ENCODE results near the gene MZT2A. TPM values are rescaled to one million over a fixed set of nuclear protein-coding genes. Genes with fewer than 3 reads are reported as not detected.
"Not testable (repeated sequence)": the region's sequence is repeated elsewhere in the genome, so short reads cannot be mapped to it uniquely, and the experiment has no call there.

The MZT2A gene
- total RNA-seq, 1 experiment from 2014 or later, result 202 TPM

DNA sequence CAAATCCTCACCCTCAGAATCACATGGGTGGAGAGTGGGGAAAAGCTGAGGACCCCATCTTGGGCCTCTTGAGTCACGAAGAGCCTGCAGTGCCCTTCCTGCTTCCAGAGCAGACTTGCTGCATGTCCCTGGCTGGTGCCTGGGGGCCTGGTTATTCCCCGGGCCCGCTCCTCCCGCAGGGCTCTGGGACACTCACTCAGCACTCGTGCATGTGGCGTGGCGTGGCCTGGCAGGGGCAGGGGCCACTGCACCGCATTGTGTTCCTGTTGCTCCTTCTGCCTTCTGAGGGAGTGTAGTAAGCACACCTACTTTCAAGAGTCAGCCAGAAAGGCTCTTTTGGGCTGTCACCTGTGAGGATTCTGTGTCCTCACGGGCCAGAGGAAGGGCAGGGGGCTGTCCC lies 17.4 kb upstream of the MZT2A start:
- ChIA-PET CTCF (no interaction called here), POLR2A (ENCODE audit: unreplicated experiment) (no interaction called here)
- Histone ChIP-seq H3K4me3 (no peak overlapping the region), H3K4me1 (replicated peaks; ENCODE audit: insufficient read depth) (no peaks in the 10 kb centered on the region), H3K27me3 (ENCODE audit: insufficient read depth, low read depth) (no peaks in the 10 kb centered on the region), H4K20me1 (ENCODE audit: insufficient read depth) (no peaks in the 10 kb centered on the region), H3F3A (ENCODE audit: insufficient read depth, low read depth) (no peaks in the 10 kb centered on the region), H3K79me2 (ENCODE audit: low read depth) (no peaks in the 10 kb centered on the region), H3K9me3 (ENCODE audit: insufficient read depth, low read depth) (no peaks in the 10 kb centered on the region), H2AFZ (no peak overlapping the region), H3K4me2 (no peak overlapping the region), H3K36me3 (ENCODE audit: low read depth) (no peaks in the 10 kb centered on the region), H3K27ac (no peak overlapping the region), H3K9me2 (ENCODE audit: insufficient read depth) (no peaks in the 10 kb centered on the region)
- BruUV-seq (replicated peaks), result no TSS peak
- intact Hi-C loops (cut with micrococcal nuclease; ENCODE audit: unreplicated experiment), result no loop called here
- no peak for TF ChIP-seq EZH2 (IDR thresholded peaks at IDR 0.05; ENCODE audit: low read depth)
- TF ChIP-seq, protein P1, sequence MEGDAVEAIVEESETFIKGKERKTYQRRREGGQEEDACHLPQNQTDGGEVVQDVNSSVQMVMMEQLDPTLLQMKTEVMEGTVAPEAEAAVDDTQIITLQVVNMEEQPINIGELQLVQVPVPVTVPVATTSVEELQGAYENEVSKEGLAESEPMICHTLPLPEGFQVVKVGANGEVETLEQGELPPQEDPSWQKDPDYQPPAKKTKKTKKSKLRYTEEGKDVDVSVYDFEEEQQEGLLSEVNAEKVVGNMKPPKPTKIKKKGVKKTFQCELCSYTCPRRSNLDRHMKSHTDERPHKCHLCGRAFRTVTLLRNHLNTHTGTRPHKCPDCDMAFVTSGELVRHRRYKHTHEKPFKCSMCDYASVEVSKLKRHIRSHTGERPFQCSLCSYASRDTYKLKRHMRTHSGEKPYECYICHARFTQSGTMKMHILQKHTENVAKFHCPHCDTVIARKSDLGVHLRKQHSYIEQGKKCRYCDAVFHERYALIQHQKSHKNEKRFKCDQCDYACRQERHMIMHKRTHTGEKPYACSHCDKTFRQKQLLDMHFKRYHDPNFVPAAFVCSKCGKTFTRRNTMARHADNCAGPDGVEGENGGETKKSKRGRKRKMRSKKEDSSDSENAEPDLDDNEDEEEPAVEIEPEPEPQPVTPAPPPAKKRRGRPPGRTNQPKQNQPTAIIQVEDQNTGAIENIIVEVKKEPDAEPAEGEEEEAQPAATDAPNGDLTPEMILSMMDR (conservative IDR thresholded peaks at IDR 0.05), result no peak
- no peak for DNase-seq

DNA sequence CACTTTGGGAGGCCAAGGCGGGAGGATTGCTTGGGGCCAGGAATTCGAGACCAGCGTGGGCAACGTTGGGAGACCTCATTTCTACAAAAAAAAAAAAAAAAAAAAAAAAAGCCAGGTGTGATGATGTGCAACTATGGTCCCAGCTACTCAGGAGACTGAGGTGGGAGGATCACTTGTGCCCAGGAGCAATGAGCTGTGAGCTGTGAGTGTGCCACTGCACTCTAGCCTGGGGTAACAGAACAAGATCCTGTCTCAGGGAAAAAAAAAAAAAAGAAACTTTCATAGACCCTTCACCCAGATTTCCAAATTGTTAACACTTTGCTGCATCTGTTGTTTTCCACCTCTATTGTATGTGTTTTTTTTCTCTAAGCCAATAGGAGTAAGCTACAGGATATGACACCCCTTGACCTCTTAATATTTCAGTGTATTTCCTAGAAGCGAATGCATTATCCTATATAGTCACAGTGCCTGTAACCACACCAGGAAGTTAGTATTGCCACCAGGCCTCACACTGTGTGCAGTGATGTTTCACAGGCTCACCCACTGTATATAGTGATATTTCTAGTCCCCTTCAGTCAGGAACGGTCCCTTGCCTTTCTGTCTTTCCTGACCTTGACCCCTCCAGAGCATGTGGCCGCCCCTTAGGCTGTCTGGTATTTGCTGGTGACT lies 12.0 kb upstream of the MZT2A start:
- H3K4me3 ChIP-seq; H3K36me3 ChIP-seq (ENCODE audit: low read depth); DNase-seq; H3K79me2 ChIP-seq (ENCODE audit: low read depth); intact Hi-C loops (cut with micrococcal nuclease; ENCODE audit: unreplicated experiment); H4K20me1 ChIP-seq (ENCODE audit: insufficient read depth); H3K4me1 ChIP-seq (replicated peaks; ENCODE audit: insufficient read depth); H3K4me2 ChIP-seq; H3K27ac ChIP-seq; BruUV-seq (replicated peaks); H3K9me2 ChIP-seq (ENCODE audit: insufficient read depth); H3F3A ChIP-seq (ENCODE audit: insufficient read depth, low read depth); H3K27me3 ChIP-seq (ENCODE audit: insufficient read depth, low read depth); H2AFZ ChIP-seq; H3K9me3 ChIP-seq (ENCODE audit: insufficient read depth, low read depth); POLR2A ChIA-PET (ENCODE audit: unreplicated experiment); CTCF ChIA-PET: not testable (repeated sequence)

DNA sequence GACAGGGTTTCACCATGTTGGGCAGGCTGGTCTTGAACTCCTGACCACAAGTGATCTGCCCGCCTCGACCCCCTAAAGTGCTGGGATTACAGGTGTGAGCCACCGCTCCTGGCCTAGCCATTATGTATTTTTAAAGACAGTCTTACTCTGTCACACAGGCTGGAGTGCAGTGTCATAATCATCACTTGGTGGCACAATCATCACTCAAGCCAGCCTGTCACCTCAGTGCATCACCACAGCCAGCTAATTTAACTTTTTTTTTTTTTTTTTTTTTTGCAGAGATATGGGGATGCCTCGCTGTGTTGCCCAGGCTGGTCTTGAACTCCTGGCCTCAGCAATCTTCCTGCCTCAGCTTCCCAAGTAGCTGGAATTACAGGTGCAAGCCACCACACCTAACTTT lies 11.4 kb upstream of the MZT2A start:
- DNase-seq; H3K4me2 ChIP-seq; H3K9me3 ChIP-seq (ENCODE audit: insufficient read depth, low read depth); H3K27ac ChIP-seq; H3K79me2 ChIP-seq (ENCODE audit: low read depth); H3K36me3 ChIP-seq (ENCODE audit: low read depth); H3K27me3 ChIP-seq (ENCODE audit: insufficient read depth, low read depth); H3K4me1 ChIP-seq (replicated peaks; ENCODE audit: insufficient read depth); CTCF ChIA-PET; H3K9me2 ChIP-seq (ENCODE audit: insufficient read depth); intact Hi-C loops (cut with micrococcal nuclease; ENCODE audit: unreplicated experiment); H4K20me1 ChIP-seq (ENCODE audit: insufficient read depth); H3K4me3 ChIP-seq; H2AFZ ChIP-seq; POLR2A ChIA-PET (ENCODE audit: unreplicated experiment); BruUV-seq (replicated peaks); H3F3A ChIP-seq (ENCODE audit: insufficient read depth, low read depth): not testable (repeated sequence)

DNA sequence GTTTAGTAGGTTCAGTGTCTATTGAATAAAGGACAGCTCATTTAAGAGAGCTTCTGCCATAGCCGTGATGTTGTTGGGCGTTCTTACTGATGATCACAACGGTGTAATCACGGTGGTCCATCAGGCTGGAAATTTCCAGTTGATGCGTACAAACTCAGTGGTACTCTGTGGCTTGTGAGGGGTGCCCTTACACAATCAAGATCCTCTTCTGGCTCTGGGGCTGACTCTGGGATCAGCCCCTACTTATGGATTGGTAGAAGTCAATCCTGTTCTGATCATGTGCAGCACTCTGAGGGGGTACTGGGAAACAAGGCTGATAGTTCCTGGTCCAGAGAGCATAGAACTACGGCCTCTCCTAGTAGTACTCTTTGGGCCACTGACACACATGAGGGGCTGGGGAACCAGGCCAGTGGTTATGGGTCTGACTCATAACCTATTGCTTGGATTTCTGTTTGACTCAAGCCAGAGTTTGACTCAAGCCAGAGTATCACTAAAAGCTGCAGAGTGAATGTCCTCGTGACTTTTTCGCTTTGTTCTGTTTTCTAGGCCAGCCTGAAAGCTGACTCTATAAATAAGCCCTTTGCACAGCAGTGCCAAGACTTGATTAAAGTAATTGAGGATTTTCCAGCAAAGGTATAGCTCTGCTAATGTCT lies 6.2 kb upstream of the MZT2A start:
- DNase-seq; H3K9me3 ChIP-seq (ENCODE audit: insufficient read depth, low read depth); H4K20me1 ChIP-seq (ENCODE audit: insufficient read depth); H3K9me2 ChIP-seq (ENCODE audit: insufficient read depth); H3K4me2 ChIP-seq; H3K4me3 ChIP-seq; CTCF ChIA-PET; H3K27me3 ChIP-seq (ENCODE audit: insufficient read depth, low read depth); POLR2A ChIA-PET (ENCODE audit: unreplicated experiment); H3K4me1 ChIP-seq (replicated peaks; ENCODE audit: insufficient read depth); intact Hi-C loops (cut with micrococcal nuclease; ENCODE audit: unreplicated experiment); H2AFZ ChIP-seq; H3F3A ChIP-seq (ENCODE audit: insufficient read depth, low read depth); H3K27ac ChIP-seq; BruUV-seq (replicated peaks); H3K36me3 ChIP-seq (ENCODE audit: low read depth): not testable (repeated sequence)
- peaks cover 33% of the 10 kb centered on the region for H3K79me2 ChIP-seq (ENCODE audit: low read depth)

DNA sequence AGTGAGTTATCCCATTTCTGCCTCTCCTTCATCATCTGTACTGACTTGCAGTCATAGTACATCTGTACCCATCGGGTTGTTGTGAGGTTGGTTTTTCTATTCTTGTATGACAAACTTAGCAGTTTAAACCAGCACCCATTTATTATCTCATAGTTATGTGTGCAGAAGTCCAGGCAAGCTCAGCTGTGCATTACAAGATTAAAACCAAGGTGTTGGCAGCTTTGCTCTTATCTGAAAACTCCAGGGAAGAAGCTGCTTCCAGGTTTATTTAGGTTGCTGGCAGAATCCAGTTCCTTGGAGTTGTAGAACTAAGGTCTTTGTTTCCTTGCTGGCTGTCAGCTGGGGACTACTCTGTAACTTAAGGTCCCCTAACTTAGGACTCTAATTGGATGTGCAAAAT lies 3.3 kb upstream of the MZT2A start:
- H2AFZ ChIP-seq; H3K9me2 ChIP-seq (ENCODE audit: insufficient read depth); H3K27ac ChIP-seq; H3K27me3 ChIP-seq (ENCODE audit: insufficient read depth, low read depth); intact Hi-C loops (cut with micrococcal nuclease; ENCODE audit: unreplicated experiment); H3K9me3 ChIP-seq (ENCODE audit: insufficient read depth, low read depth); H3F3A ChIP-seq (ENCODE audit: insufficient read depth, low read depth); H3K4me3 ChIP-seq; H3K4me2 ChIP-seq; BruUV-seq (replicated peaks); DNase-seq; H4K20me1 ChIP-seq (ENCODE audit: insufficient read depth); POLR2A ChIA-PET (ENCODE audit: unreplicated experiment); H3K36me3 ChIP-seq (ENCODE audit: low read depth); H3K4me1 ChIP-seq (replicated peaks; ENCODE audit: insufficient read depth): not testable (repeated sequence)
- CTCF ChIA-PET, result interaction anchor here (0.6 kb wide), 1 partner anchor 9 kb away, joined by 5 read pairs; no protein-coding TSS in a partner anchor
- peaks cover 46% of the 10 kb centered on the region for H3K79me2 ChIP-seq (ENCODE audit: low read depth)

Measured in PC-9 (cell line).